Neural cell (in vitro differentiated cells): ENCODE measurements around the gene PFKM. TPM values are rescaled to one million over a fixed set of nuclear protein-coding genes. Genes with fewer than 3 reads are reported as not detected.

ENCODE experiments used
- H2AFZ ChIP-seq: fragments of 200-600, 300-800 bp; sonication (generic), shearing (Covaris generic); 2 replicates; pipeline ENCODE4 v1.6.0; 2014; ENCODE audit warnings: low read depth, mild to moderate bottlenecking, antibody characterized with exemption, low read length, moderate library complexity
- H3F3A ChIP-seq: fragments of 200-600 bp; shearing (Covaris generic); 2 replicates; pipeline ENCODE4 v1.6.1; 2016; ENCODE audit warnings: mild to moderate bottlenecking, moderate library complexity, mixed read lengths, antibody characterized with exemption, low read length; ENCODE audit not compliant: insufficient read depth, poor library complexity, severe bottlenecking
- H3K27ac ChIP-seq: fragments of 200-600, 300-800 bp; sonication (generic), shearing (Covaris generic); 2 replicates; pipeline ENCODE4 v1.5.1; 2014; ENCODE audit warnings: mild to moderate bottlenecking, low read length, moderate library complexity
- H3K27me3 ChIP-seq: fragments of 300-800, 200-600 bp; sonication (generic), shearing (Covaris generic); 2 replicates; pipeline ENCODE4 v1.6.0; 2014; ENCODE audit warnings: mild to moderate bottlenecking, low read depth, low read length, moderate library complexity; ENCODE audit not compliant: insufficient read depth
- H3K36me3 ChIP-seq: fragments of 300-800, 200-600 bp; sonication (generic), shearing (Covaris generic); 2 replicates; pipeline ENCODE4 v1.5.1; 2014; ENCODE audit warnings: mild to moderate bottlenecking, antibody characterized with exemption, low read length, moderate library complexity; ENCODE audit not compliant: insufficient read depth
- H3K4me2 ChIP-seq: fragments of 300-800, 200-600 bp; sonication (generic), shearing (Covaris generic); 2 replicates; pipeline ENCODE4 v1.6.0; 2014; ENCODE audit warnings: mild to moderate bottlenecking, low read length
- H3K4me3 ChIP-seq: fragments of 300-800, 200-600 bp; sonication (generic), shearing (Covaris generic); 2 replicates; pipeline ENCODE4 v1.5.1; 2014; ENCODE audit warnings: mild to moderate bottlenecking, low read length, moderate library complexity
- H3K79me2 ChIP-seq: fragments of 200-600 bp; shearing (Covaris generic); replicated peaks from 2 replicates; pipeline ENCODE4 v1.6.0; 2014; ENCODE audit warnings: mild to moderate bottlenecking, low read length, moderate library complexity; ENCODE audit not compliant: insufficient read depth
- H3K9ac ChIP-seq: fragments of 300-800, 200-600 bp; sonication (generic), shearing (Covaris generic); 2 replicates; pipeline ENCODE4 v1.6.1; 2016; ENCODE audit warnings: mild to moderate bottlenecking, low read length, mixed read lengths
- H3K9me2 ChIP-seq: fragments of 200-600 bp; shearing (Covaris generic); 2 replicates; pipeline ENCODE4 v1.6.1; 2016; ENCODE audit warnings: mild to moderate bottlenecking, low read length, mixed read lengths; ENCODE audit not compliant: insufficient read depth
- H3K9me3 ChIP-seq: fragments of 200-600, 300-800 bp; sonication (generic), shearing (Covaris generic); 2 replicates; pipeline ENCODE4 v1.6.1; 2016; ENCODE audit warnings: mild to moderate bottlenecking, mixed run types, low read length, moderate library complexity, mixed read lengths
- H4K20me1 ChIP-seq: fragments of 200-600 bp; shearing (Covaris generic); 2 replicates; pipeline ENCODE4 v1.6.1; 2016; ENCODE audit warnings: mild to moderate bottlenecking, mixed run types; ENCODE audit not compliant: insufficient read depth
- EP300 ChIP-seq: fragments of 450-650 bp; conservative IDR thresholded peaks from 2 replicates; pipeline ENCODE4 v1.6.1; 2014; ENCODE audit warnings: antibody characterized with exemption, mild to moderate bottlenecking, moderate library complexity; ENCODE audit not compliant: poor library complexity, severe bottlenecking
- EZH2 ChIP-seq: fragments of 200-600, 300-800 bp; shearing (Covaris generic), sonication (generic); IDR thresholded peaks from 2 replicates; pipeline ENCODE4 v1.6.1; 2014; ENCODE audit warnings: antibody characterized with exemption, low read length, borderline replicate concordance, mild to moderate bottlenecking; ENCODE audit not compliant: insufficient read depth, poor library complexity, severe bottlenecking
- MXI1 ChIP-seq: fragments of 450-650 bp; conservative IDR thresholded peaks from 2 replicates; pipeline ENCODE4 v1.6.1; 2014; ENCODE audit warnings: antibody characterized with exemption, mild to moderate bottlenecking; ENCODE audit not compliant: poor library complexity, severe bottlenecking
- POLR2AphosphoS5 ChIP-seq: IDR thresholded peaks from 2 replicates; pipeline ENCODE4 v1.6.1; 2012
- RAD21 ChIP-seq: fragments of 450-650 bp; conservative IDR thresholded peaks from 2 replicates; pipeline ENCODE4 v1.6.1; 2014; ENCODE audit warnings: antibody characterized with exemption, mild to moderate bottlenecking, moderate library complexity
- SMC3 ChIP-seq: fragments of 450-650 bp; conservative IDR thresholded peaks from 2 replicates; pipeline ENCODE4 v1.6.1; 2014; ENCODE audit warnings: antibody characterized with exemption, mild to moderate bottlenecking, moderate library complexity; ENCODE audit not compliant: poor library complexity
- TAF1 ChIP-seq: IDR thresholded peaks from 2 replicates; pipeline ENCODE4 v1.6.1; 2012; ENCODE audit warnings: low read depth
- polyA plus RNA-seq: library from polyadenylated mRNA; depleted of rRNA; stranded (reverse); fragments of >200 nt; gene quantifications from 2 replicates; pipeline ENCODE4 v1.2.3, GENCODE V29; 2014
- TF ChIP-seq, protein P1 (sequence below): fragments of 450-650 bp; IDR thresholded peaks from 2 replicates; pipeline ENCODE4 v1.5.1; 2014; ENCODE audit warnings: antibody characterized with exemption, mild to moderate bottlenecking, moderate library complexity; ENCODE audit not compliant: poor library complexity, severe bottlenecking
- TF ChIP-seq, protein P2 (sequence below): IDR thresholded peaks from 2 replicates; pipeline ENCODE4 v1.6.1; 2012; ENCODE audit warnings: borderline replicate concordance

Gene PFKM
- polyA plus RNA-seq, 1 donor from 2014 or later: 122 TPM

DNA sequence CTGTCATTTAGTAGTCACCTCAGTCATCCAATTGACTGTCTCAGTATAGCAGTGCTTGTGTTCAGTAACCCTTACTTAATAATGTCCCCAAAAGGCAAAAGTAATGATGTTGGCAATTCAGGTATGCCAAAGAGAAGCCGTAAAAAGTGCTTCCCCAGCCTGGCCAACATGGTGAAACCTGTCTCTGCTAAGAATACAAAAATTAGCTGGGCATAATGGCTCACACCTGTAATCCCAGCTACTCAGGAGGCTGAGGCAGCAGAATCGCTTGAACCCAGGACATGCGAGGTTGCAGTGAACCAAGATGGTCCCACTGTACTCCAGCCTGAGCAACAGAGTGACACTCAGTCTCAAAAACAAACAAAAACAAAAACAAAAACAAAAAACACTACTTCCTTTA lies 46.9 kb upstream of the PFKM start:
- H3K9me3 ChIP-seq: no peaks in the 10 kb centered on the region
- H3K4me2 ChIP-seq: no peak overlapping the region
- no peaks in the 10 kb centered on the region for H3F3A ChIP-seq
- no peaks in the 10 kb centered on the region for H3K9me2 ChIP-seq
- H3K27ac ChIP-seq: no peak overlapping the region
- peaks cover under 1% of the 10 kb centered on the region for H3K36me3 ChIP-seq
- TF ChIP-seq POLR2AphosphoS5 (no peak), MXI1 (no peak), SMC3 (no peak), EP300 (no peak)
- TF ChIP-seq, protein P1, sequence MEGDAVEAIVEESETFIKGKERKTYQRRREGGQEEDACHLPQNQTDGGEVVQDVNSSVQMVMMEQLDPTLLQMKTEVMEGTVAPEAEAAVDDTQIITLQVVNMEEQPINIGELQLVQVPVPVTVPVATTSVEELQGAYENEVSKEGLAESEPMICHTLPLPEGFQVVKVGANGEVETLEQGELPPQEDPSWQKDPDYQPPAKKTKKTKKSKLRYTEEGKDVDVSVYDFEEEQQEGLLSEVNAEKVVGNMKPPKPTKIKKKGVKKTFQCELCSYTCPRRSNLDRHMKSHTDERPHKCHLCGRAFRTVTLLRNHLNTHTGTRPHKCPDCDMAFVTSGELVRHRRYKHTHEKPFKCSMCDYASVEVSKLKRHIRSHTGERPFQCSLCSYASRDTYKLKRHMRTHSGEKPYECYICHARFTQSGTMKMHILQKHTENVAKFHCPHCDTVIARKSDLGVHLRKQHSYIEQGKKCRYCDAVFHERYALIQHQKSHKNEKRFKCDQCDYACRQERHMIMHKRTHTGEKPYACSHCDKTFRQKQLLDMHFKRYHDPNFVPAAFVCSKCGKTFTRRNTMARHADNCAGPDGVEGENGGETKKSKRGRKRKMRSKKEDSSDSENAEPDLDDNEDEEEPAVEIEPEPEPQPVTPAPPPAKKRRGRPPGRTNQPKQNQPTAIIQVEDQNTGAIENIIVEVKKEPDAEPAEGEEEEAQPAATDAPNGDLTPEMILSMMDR: no peak
- H2AFZ ChIP-seq: no peak overlapping the region
- no peaks in the 10 kb centered on the region for H4K20me1 ChIP-seq
- H3K27me3 ChIP-seq: no peaks in the 10 kb centered on the region
- H3K4me3 ChIP-seq: no peak overlapping the region
- no peak overlapping the region for H3K9ac ChIP-seq
- H3K79me2 ChIP-seq: no peaks in the 10 kb centered on the region

DNA sequence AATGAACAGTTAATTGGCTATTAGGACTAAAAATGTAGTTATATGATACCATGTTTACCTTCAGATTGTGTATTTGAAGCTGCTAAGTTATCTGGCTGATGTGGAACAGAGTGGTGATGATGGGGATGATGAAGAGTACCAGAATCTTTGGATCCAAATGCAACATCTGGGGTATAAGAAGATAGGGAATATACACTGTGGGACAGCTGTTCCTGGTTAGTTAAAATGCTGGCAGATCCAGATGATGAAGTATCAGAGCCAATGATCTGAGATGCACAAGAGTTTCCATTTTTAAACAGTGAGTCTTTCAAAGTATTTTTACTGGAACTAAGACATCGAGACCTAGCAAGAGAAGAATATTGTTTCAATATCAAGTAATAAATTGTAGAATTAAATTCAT lies 44.9 kb upstream of the PFKM start:
- Histone ChIP-seq H3K27me3 (no peaks in the 10 kb centered on the region), H3K27ac (no peak overlapping the region), H3K79me2 (no peaks in the 10 kb centered on the region), H3K36me3 (no peaks in the 10 kb centered on the region), H3K9ac (no peak overlapping the region), H2AFZ (no peak overlapping the region), H4K20me1 (no peaks in the 10 kb centered on the region), H3F3A (no peaks in the 10 kb centered on the region), H3K4me2 (no peak overlapping the region), H3K9me2 (no peaks in the 10 kb centered on the region), H3K4me3 (no peak overlapping the region), H3K9me3 (no peaks in the 10 kb centered on the region)
- TF ChIP-seq SMC3 (no peak), POLR2AphosphoS5 (no peak), EZH2 (no peak), RAD21 (no peak), MXI1 (no peak), TAF1 (no peak), EP300 (no peak)
- TF ChIP-seq, protein P1: no peak
- TF ChIP-seq, protein P2, sequence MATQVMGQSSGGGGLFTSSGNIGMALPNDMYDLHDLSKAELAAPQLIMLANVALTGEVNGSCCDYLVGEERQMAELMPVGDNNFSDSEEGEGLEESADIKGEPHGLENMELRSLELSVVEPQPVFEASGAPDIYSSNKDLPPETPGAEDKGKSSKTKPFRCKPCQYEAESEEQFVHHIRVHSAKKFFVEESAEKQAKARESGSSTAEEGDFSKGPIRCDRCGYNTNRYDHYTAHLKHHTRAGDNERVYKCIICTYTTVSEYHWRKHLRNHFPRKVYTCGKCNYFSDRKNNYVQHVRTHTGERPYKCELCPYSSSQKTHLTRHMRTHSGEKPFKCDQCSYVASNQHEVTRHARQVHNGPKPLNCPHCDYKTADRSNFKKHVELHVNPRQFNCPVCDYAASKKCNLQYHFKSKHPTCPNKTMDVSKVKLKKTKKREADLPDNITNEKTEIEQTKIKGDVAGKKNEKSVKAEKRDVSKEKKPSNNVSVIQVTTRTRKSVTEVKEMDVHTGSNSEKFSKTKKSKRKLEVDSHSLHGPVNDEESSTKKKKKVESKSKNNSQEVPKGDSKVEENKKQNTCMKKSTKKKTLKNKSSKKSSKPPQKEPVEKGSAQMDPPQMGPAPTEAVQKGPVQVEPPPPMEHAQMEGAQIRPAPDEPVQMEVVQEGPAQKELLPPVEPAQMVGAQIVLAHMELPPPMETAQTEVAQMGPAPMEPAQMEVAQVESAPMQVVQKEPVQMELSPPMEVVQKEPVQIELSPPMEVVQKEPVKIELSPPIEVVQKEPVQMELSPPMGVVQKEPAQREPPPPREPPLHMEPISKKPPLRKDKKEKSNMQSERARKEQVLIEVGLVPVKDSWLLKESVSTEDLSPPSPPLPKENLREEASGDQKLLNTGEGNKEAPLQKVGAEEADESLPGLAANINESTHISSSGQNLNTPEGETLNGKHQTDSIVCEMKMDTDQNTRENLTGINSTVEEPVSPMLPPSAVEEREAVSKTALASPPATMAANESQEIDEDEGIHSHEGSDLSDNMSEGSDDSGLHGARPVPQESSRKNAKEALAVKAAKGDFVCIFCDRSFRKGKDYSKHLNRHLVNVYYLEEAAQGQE: no peak
